Lung (tissue), 12 donors: ENCODE measurements around the gene ALLC. TPM values are rescaled to one million over a fixed set of nuclear protein-coding genes. Genes with fewer than 3 reads are reported as not detected.
"Not testable (repeated sequence)": the region's sequence is repeated elsewhere in the genome, so short reads cannot be mapped to it uniquely, and the experiment has no call there.

ENCODE experiments used
- ATAC-seq: fragments of 200-7000 bp; cut with Tn5 transposase; one replicate; pipeline ENCODE4 v1.9.1; 2020; ENCODE audit warnings: moderate number of reproducible peaks; ENCODE audit not compliant: insufficient read depth, low FRiP score
- DNase-seq, 3 donors: peaks; one replicate each; pipeline ENCODE4 v3.0.0-alpha.2; 2013 to 2017
- H3K27ac ChIP-seq, 2 donors: one replicate each; pipeline ENCODE4 v1.5.1; 2013; ENCODE audit warnings: mild to moderate bottlenecking in 2 of 2, moderate library complexity in 2 of 2, control low read depth in 1 of 2, inconsistent platforms in 1 of 2, low read depth in 1 of 2, low read length in 1 of 2
- H3K27me3 ChIP-seq, 3 donors: one replicate each; pipeline ENCODE4 v1.5.1; 2013; ENCODE audit warnings: low read length in 2 of 3; ENCODE audit not compliant: control insufficient read depth in 3 of 3, insufficient read depth in 3 of 3
- H3K36me3 ChIP-seq, 4 donors: one replicate each; pipeline ENCODE4 v1.5.1; 2013; ENCODE audit warnings: low read length in 4 of 4, mild to moderate bottlenecking in 1 of 4, moderate library complexity in 1 of 4; ENCODE audit not compliant: control insufficient read depth in 4 of 4, insufficient read depth in 4 of 4
- H3K4me1 ChIP-seq, 5 donors: one replicate each; pipeline ENCODE4 v1.5.1; 2013; ENCODE audit warnings: low read length in 5 of 5, mild to moderate bottlenecking in 2 of 5, moderate library complexity in 1 of 5; ENCODE audit not compliant: control insufficient read depth in 5 of 5, insufficient read depth in 5 of 5
- H3K4me3 ChIP-seq: one replicate; pipeline ENCODE4 v1.5.1; 2013; ENCODE audit warnings: mild to moderate bottlenecking, control low read depth, moderate library complexity
- H3K9ac ChIP-seq, 2 donors: one replicate each; pipeline ENCODE4 v1.5.1; 2013; ENCODE audit warnings: low read length in 2 of 2, control low read depth in 1 of 2; ENCODE audit not compliant: insufficient read depth in 1 of 2
- H3K9me3 ChIP-seq, 4 donors: one replicate each; pipeline ENCODE4 v1.5.1; 2013; ENCODE audit warnings: low read length in 3 of 4, mild to moderate bottlenecking in 1 of 4, moderate library complexity in 1 of 4; ENCODE audit not compliant: control insufficient read depth in 4 of 4, insufficient read depth in 3 of 4
- WGBS, 2 donors: extraction: QIAGEN DNeasy Blood & Tissue Kit; methylation state at CpG; one replicate each; pipeline ENCODE4 v1.1.7; 2013; 5-methylcytosine and 5-hydroxymethylcytosine counted together
- polyA plus RNA-seq, 2 donors: library from polyadenylated mRNA; stranded (reverse); fragments of 200-250 nt; gene quantifications; one replicate each; pipeline ENCODE4 v1.2.1, GENCODE V29; 2013
- total RNA-seq, 2 donors: library from RNA; depleted of rRNA in 1 of 2; stranded (reverse); fragments of >200 nt in 1 of 2; gene quantifications; one replicate each; pipeline ENCODE4 v1.2.1, GENCODE V29; 2014 to 2021
- TF ChIP-seq, protein P1 (sequence below): IDR thresholded peaks from 2 replicates; pipeline ENCODE4 v1.5.1; 2012; ENCODE audit warnings: mild to moderate bottlenecking; ENCODE audit errors: control extremely low read depth, extremely low read depth
- donor health status: control.
- donor health status: control.
- donor health status: Bipolar disorder and iron deficiency.
- donor health status: healthy.
- donor health status: DM: yes; HTN: yes; CAD: no.

ALLC gene
- total and polyA plus RNA-seq, 4 donors, result 0.06 TPM; not detected in 3

DNA sequence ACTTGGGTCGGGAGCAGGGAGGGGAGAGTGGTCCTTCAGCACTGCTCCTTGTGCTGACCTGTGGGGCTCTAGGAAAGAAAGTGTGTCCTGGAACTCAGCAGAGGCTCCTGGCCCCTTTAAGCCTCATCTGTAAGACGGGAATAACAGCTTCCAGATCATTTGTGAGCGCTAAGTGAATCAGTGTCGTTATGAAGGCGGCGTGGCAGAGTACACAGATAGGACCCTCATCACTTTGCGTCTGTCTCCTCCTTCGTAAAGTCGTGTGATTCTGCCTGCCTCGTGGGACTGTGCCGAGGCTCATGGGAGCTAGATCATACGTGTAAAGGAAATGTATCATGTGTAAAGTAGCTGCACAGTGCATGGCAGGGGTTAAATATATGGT, 44.5 kb upstream of the ALLC start:
- Histone ChIP-seq H3K9ac (no peak overlapping the region), H3K27me3 (no peaks in the 10 kb centered on the region), H3K27ac (no peak overlapping the region), H3K36me3 (no peaks in the 10 kb centered on the region), H3K4me1 (peaks cover 0 to 1% (median 0%) of the 10 kb centered on the region in 5 donors), H3K9me3 (peaks cover 0 to 1% (median 0%) of the 10 kb centered on the region in 4 donors), H3K4me3 (no peak overlapping the region)
- TF ChIP-seq, protein P1, sequence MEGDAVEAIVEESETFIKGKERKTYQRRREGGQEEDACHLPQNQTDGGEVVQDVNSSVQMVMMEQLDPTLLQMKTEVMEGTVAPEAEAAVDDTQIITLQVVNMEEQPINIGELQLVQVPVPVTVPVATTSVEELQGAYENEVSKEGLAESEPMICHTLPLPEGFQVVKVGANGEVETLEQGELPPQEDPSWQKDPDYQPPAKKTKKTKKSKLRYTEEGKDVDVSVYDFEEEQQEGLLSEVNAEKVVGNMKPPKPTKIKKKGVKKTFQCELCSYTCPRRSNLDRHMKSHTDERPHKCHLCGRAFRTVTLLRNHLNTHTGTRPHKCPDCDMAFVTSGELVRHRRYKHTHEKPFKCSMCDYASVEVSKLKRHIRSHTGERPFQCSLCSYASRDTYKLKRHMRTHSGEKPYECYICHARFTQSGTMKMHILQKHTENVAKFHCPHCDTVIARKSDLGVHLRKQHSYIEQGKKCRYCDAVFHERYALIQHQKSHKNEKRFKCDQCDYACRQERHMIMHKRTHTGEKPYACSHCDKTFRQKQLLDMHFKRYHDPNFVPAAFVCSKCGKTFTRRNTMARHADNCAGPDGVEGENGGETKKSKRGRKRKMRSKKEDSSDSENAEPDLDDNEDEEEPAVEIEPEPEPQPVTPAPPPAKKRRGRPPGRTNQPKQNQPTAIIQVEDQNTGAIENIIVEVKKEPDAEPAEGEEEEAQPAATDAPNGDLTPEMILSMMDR, result no peak
- DNase-seq (no peak), ATAC-seq (no peak)
- WGBS, 2 donors, result 95% methylated on average over 12 of the region's 12 CpGs

- H3K4me3 ChIP-seq, H3K36me3 ChIP-seq, DNase-seq, H3K4me1 ChIP-seq, H3K9ac ChIP-seq, ATAC-seq, H3K27ac ChIP-seq, H3K9me3 ChIP-seq, H3K27me3 ChIP-seq: not testable (repeated sequence)
- 91 to 92% methylated on average over 2 of the region's 2 CpGs for WGBS, 2 donors
Measured at GRCh38 chr2:3614743-3615142, 43.3 kb upstream of the ALLC start.

DNA sequence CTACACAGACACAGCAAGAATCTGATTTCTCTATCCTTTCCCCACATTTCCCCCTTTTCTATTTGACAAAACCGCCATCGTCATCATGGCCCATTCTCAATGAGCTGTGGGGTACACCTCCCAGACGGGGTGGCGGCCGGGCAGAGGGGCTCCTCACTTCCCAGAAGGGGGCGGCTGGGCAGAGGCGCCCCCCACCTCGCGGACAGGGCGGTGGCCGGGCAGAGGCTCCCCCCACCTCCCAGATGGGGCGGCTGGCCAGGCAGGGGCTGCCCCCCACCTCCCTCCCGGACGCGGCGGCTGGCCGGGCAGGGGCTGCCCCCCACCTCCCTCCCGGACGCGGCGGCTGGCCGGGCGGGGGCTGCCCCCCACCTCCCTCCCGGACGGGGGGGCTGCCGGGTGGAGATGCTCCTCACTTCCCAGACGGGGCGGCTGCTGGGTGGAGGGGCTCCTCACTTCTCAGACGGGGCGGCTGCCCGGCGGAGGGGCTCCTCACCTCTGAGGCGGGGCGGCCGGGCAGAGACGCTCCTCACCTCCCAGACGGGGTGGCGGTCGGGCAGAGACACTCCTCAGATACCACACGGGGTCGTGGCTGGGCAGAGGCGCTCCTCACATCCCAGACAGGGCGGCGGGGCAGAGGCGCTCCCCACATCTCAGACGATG, 42.3 kb upstream of the ALLC start:
- H3K27me3 ChIP-seq, H3K4me3 ChIP-seq, H3K4me1 ChIP-seq, ATAC-seq, DNase-seq, H3K27ac ChIP-seq, H3K9me3 ChIP-seq, H3K9ac ChIP-seq, H3K36me3 ChIP-seq: not testable (repeated sequence)
- 90 to 96% methylated on average over 31 to 46 of the region's 46 CpGs for WGBS, 2 donors

DNA sequence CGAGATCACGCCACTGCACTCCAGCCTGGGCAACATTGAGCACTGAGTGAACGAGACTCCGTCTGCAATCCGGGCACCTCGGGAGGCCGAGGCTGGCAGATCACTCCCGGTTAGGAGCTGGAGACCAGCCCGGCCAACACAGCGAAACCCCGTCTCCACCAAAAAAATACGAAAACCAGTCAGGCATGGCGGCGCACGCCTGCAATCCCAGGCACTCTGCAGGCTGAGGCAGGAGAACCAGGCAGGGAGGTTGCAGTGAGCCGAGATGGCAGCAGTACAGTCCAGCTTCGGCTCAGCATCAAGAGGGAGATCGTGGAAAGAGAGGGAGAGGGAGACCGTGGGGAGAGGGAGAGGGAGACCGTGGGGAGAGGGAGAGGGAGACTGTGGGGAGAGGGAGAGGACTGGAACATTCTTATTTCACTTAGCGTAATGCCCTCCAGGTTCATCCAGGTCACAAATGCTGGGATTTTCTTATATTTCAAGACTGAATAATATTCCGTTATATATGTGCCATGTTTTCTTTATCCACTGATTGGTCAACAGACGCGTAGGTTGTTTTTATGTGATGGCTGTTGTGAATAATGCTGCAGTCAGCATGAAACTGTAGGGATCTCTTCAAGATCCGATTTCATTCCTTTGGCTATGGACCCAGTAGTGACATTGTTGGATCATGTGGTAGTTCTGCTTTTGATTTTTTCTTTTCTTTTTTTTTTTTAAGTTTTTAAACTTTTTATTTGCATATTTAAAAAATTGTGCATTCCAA, 41.4 kb upstream of the ALLC start:
- not testable (repeated sequence) for ATAC-seq, H3K4me1 ChIP-seq, H3K27ac ChIP-seq, DNase-seq, H3K9me3 ChIP-seq, H3K9ac ChIP-seq, H3K4me3 ChIP-seq, H3K36me3 ChIP-seq, H3K27me3 ChIP-seq
- 94 to 96% methylated on average over 23 to 25 of the region's 25 CpGs for WGBS, 2 donors
